GM23248 (cell line): ENCODE results near the gene BCAP29. TPM values are rescaled to one million over a fixed set of nuclear protein-coding genes. Genes with fewer than 3 reads are reported as not detected.

ENCODE experiments used
- DNase-seq: peaks from one replicate; pipeline ENCODE4 v3.0.0-alpha.2; 2015
- H2AFZ ChIP-seq: fragments of 200-600 bp; sonication (generic); 2 replicates; pipeline ENCODE4 v1.6.1; 2016; ENCODE audit warnings: antibody characterized with exemption
- H3F3A ChIP-seq: fragments of 200-600 bp; sonication (generic); 2 replicates; pipeline ENCODE4 v1.6.1; 2016; ENCODE audit warnings: mild to moderate bottlenecking, antibody characterized with exemption, mixed run types; ENCODE audit not compliant: insufficient read depth
- H3K27ac ChIP-seq: fragments of 200-600 bp; sonication (generic); 2 replicates; pipeline ENCODE4 v1.5.1; 2016; ENCODE audit warnings: mild to moderate bottlenecking
- H3K27me3 ChIP-seq: fragments of 200-600 bp; sonication (generic); replicated peaks from 2 replicates; pipeline ENCODE4 v1.6.1; 2016; ENCODE audit warnings: mild to moderate bottlenecking; ENCODE audit not compliant: insufficient read depth
- H3K36me3 ChIP-seq: fragments of 200-600 bp; sonication (generic); 2 replicates; pipeline ENCODE4 v1.6.1; 2016; ENCODE audit warnings: low read depth, mild to moderate bottlenecking
- H3K4me1 ChIP-seq: fragments of 200-600 bp; sonication (generic); 2 replicates; pipeline ENCODE4 v1.6.1; 2016; ENCODE audit warnings: mild to moderate bottlenecking; ENCODE audit not compliant: insufficient read depth
- H3K4me2 ChIP-seq: fragments of 200-600 bp; sonication (generic); one replicate; pipeline ENCODE4 v1.6.1; 2016; ENCODE audit warnings: mild to moderate bottlenecking; ENCODE audit not compliant: unreplicated experiment
- H3K4me3 ChIP-seq: fragments of 200-600 bp; sonication (generic); 2 replicates; pipeline ENCODE4 v1.5.1; 2016; ENCODE audit warnings: mild to moderate bottlenecking
- H3K79me2 ChIP-seq: fragments of 200-600 bp; sonication (generic); 2 replicates; pipeline ENCODE4 v1.6.1; 2016; ENCODE audit warnings: mild to moderate bottlenecking; ENCODE audit not compliant: insufficient read depth
- H3K9ac ChIP-seq: fragments of 200-600 bp; sonication (generic); 2 replicates; pipeline ENCODE4 v1.6.1; 2016; ENCODE audit warnings: mild to moderate bottlenecking
- H3K9me2 ChIP-seq: fragments of 200-600 bp; sonication (generic); 2 replicates; pipeline ENCODE4 v1.6.1; 2016; ENCODE audit warnings: mixed run types, mild to moderate bottlenecking, moderate library complexity; ENCODE audit not compliant: insufficient read depth
- H3K9me3 ChIP-seq: fragments of 200-600 bp; sonication (generic); one replicate; pipeline ENCODE4 v1.6.1; 2017; ENCODE audit warnings: low read depth
- H4K20me1 ChIP-seq: fragments of 200-600 bp; sonication (generic); 2 replicates; pipeline ENCODE4 v1.6.0; 2016; ENCODE audit not compliant: insufficient read depth
- EZH2 ChIP-seq: fragments of 200-600 bp; sonication (generic); IDR thresholded peaks from 2 replicates; pipeline ENCODE4 v1.6.1; 2018; ENCODE audit warnings: antibody characterized with exemption, mild to moderate bottlenecking; ENCODE audit not compliant: insufficient read depth, poor library complexity, severe bottlenecking
- EZH2phosphoT487 ChIP-seq: fragments of 200-600 bp; sonication (generic); IDR thresholded peaks from 2 replicates; pipeline ENCODE4 v1.6.1; 2018; ENCODE audit warnings: antibody characterized with exemption, moderate library complexity, mild to moderate bottlenecking, low read depth; ENCODE audit not compliant: insufficient read depth
- WGBS, 2 experiments: methylation state at CpG; one replicate each; pipeline ENCODE4 v1.1.6; 2015 to 2017; ENCODE audit warnings: low lambda C conversion rate in 2 of 2, low coverage in 1 of 2; ENCODE audit errors: missing lambda C conversion rate in 2 of 2; 5-methylcytosine and 5-hydroxymethylcytosine counted together
- in situ Hi-C: fragments of 300-500 bp; cut with MboI; formaldehyde crosslinking; loops from 2 replicates; pipeline ENCODE4 v1.15.0; 2020
- polyA plus RNA-seq: library from polyadenylated mRNA; unstranded; fragments of >200 nt; fragmentation: Nextera tagmentation; extraction: Ambion mirVana; gene quantifications from 2 replicates; pipeline ENCODE4 v1.2.1, GENCODE V29; 2016
- total RNA-seq: library from RNA; depleted of rRNA; stranded (reverse); fragments of >200 nt; shearing (Covaris generic); gene quantifications from 2 replicates; pipeline ENCODE4 v1.2.3, GENCODE V29; 2014

BCAP29 gene
- total and polyA plus RNA-seq, 2 experiments from 2014 or later: 106 to 138 TPM

GRCh38 chr7:107538001-107538400 lies 42.0 kb upstream of the BCAP29 start:
- Histone ChIP-seq H3K9ac (no peak overlapping the region), H3F3A (no peaks in the 10 kb centered on the region), H3K36me3 (peaks cover 10% of the 10 kb centered on the region), H3K4me1 (no peaks in the 10 kb centered on the region), H3K9me3 (no peaks in the 10 kb centered on the region), H3K9me2 (no peaks in the 10 kb centered on the region), H3K27ac (no peak overlapping the region), H2AFZ (no peak overlapping the region), H3K79me2 (peaks cover 65% of the 10 kb centered on the region), H3K4me2 (no peak overlapping the region), H4K20me1 (0 out of 2 replicates have a peak, but pooled peaks cover 4% of the 10 kb centered on the region), H3K27me3 (no peaks in the 10 kb centered on the region), H3K4me3 (no peak overlapping the region)
- TF ChIP-seq EZH2: no peak
- TF ChIP-seq EZH2phosphoT487: no peak
- in situ Hi-C loops: no loop called here
- 77 to 92% methylated on average over 2 of the region's 2 CpGs for WGBS, 2 experiments
- DNase-seq: no peak

- Histone ChIP-seq H3K9me3 (no peaks in the 10 kb centered on the region), H3K4me1 (no peaks in the 10 kb centered on the region), H3K4me2 (no peak overlapping the region), H2AFZ (no peak overlapping the region), H3K27ac (no peak overlapping the region), H3F3A (no peaks in the 10 kb centered on the region), H3K79me2 (peaks cover 35% of the 10 kb centered on the region), H3K36me3 (peaks cover 13% of the 10 kb centered on the region), H3K27me3 (no peaks in the 10 kb centered on the region), H3K4me3 (no peak overlapping the region), H4K20me1 (no peaks in the 10 kb centered on the region), H3K9me2 (no peaks in the 10 kb centered on the region), H3K9ac (no peak overlapping the region)
- 88 to 91% methylated on average over 5 of the region's 5 CpGs for WGBS, 2 experiments
- TF ChIP-seq EZH2phosphoT487 (no peak), EZH2 (no peak)
- in situ Hi-C loops: no loop called here
- DNase-seq: no peak
These were observed 36.6 kb upstream of the BCAP29 start for GRCh38 chr7:107543338-107543993.

GRCh38 chr7:107544848-107545591 lies 35.0 kb upstream of the BCAP29 start:
- H3K27ac ChIP-seq: no peak overlapping the region
- DNase-seq: no peak
- 92% methylated on average over 4 of the region's 4 CpGs for WGBS, 2 experiments
- H3K36me3 ChIP-seq: peaks cover 13% of the 10 kb centered on the region
- no peaks in the 10 kb centered on the region for H3K27me3 ChIP-seq
- no peaks in the 10 kb centered on the region for H3K9me3 ChIP-seq
- no peaks in the 10 kb centered on the region for H4K20me1 ChIP-seq
- H3K9me2 ChIP-seq: no peaks in the 10 kb centered on the region
- H3K79me2 ChIP-seq: peaks cover 40% of the 10 kb centered on the region
- in situ Hi-C loops: no loop called here
- H2AFZ ChIP-seq: no peak overlapping the region
- no peak overlapping the region for H3K4me3 ChIP-seq
- TF ChIP-seq EZH2 (no peak), EZH2phosphoT487 (no peak)
- H3K4me1 ChIP-seq: no peaks in the 10 kb centered on the region
- H3K4me2 ChIP-seq: no peak overlapping the region
- H3K9ac ChIP-seq: no peak overlapping the region
- no peaks in the 10 kb centered on the region for H3F3A ChIP-seq

- DNase-seq: peak; percentile 12
- WGBS, 2 experiments: 63 to 70% methylated on average over 1 of the region's 1 CpG
- H3K9ac ChIP-seq: no peak overlapping the region
- H3K79me2 ChIP-seq: peaks cover 41% of the 10 kb centered on the region
- in situ Hi-C loops: no loop called here
- H4K20me1 ChIP-seq: no peaks in the 10 kb centered on the region
- H3K4me1 ChIP-seq: no peaks in the 10 kb centered on the region
- H3K36me3 ChIP-seq: peaks cover 17% of the 10 kb centered on the region
- H3K9me3 ChIP-seq: no peaks in the 10 kb centered on the region
- TF ChIP-seq EZH2: no peak
- TF ChIP-seq EZH2phosphoT487: no peak
- H3K27me3 ChIP-seq: no peaks in the 10 kb centered on the region
- H3K27ac ChIP-seq: no peak overlapping the region
- no peaks in the 10 kb centered on the region for H3K9me2 ChIP-seq
- H3K4me3 ChIP-seq: no peak overlapping the region
- H3K4me2 ChIP-seq: no peak overlapping the region
- H2AFZ ChIP-seq: no peak overlapping the region
- H3F3A ChIP-seq: no peaks in the 10 kb centered on the region
These were observed 28.1 kb upstream of the BCAP29 start for GRCh38 chr7:107551936-107552335.
